Loucy (cell line): ENCODE measurements around the gene RER1.

Experiments
- CTCF ChIP-seq: fragments of 200-600 bp; sonication (generic); conservative IDR thresholded peaks from 2 replicates; pipeline ENCODE4 v1.5.1; 2014; ENCODE audit warnings: mild to moderate bottlenecking, antibody characterized with exemption, low read length
- EZH2phosphoT487 ChIP-seq: fragments of 200-600 bp; IDR thresholded peaks from 2 replicates; pipeline ENCODE4 v1.6.1; 2018; ENCODE audit warnings: antibody characterized with exemption, mild to moderate bottlenecking, moderate library complexity, borderline replicate concordance

GRCh38 chr1:2404890-2405511 is 13.4 kb downstream of the RER1 start:
- TF ChIP-seq CTCF (no peak), EZH2phosphoT487 (no peak)
